Brain microvascular endothelial cell (primary cell): ENCODE data around the gene CDC42BPA.

Source experiments
- DNase-seq: peaks from one replicate; pipeline ENCODE4 v3.0.0-alpha.2; 2020
- H3K27ac ChIP-seq: fragments of 250-450 bp; sonication (Bioruptor Pico); 2 replicates; pipeline ENCODE4 v1.5.1; 2020; ENCODE audit warnings: mild to moderate bottlenecking, moderate library complexity
- H3K27me3 ChIP-seq: fragments of 250-450 bp; sonication (Bioruptor Pico); replicated peaks from 2 replicates; pipeline ENCODE4 v1.5.1; 2020; ENCODE audit warnings: mild to moderate bottlenecking
- H3K36me3 ChIP-seq: fragments of 250-450 bp; sonication (Bioruptor Pico); replicated peaks from 2 replicates; pipeline ENCODE4 v1.5.1; 2020; ENCODE audit warnings: mild to moderate bottlenecking
- H3K4me3 ChIP-seq: 2 replicates; pipeline ENCODE4 v1.5.1; 2011; ENCODE audit warnings: low read depth, mild to moderate bottlenecking, control low read depth, low read length, moderate library complexity
- CTCF ChIP-seq: IDR thresholded peaks from 2 replicates; pipeline ENCODE4 v1.5.1; 2011; ENCODE audit warnings: low read depth, mild to moderate bottlenecking, moderate library complexity, low read length, control low read depth, inconsistent platforms; ENCODE audit errors: missing control alignments
- in situ Hi-C: cut with HindIII; loops from 2 replicates; pipeline ENCODE4 v1.10.0; 2017; ENCODE audit warnings: low sequenced_read_pairs, low pct_ligation_motif_present

CDC42BPA gene

GRCh38 chr1:227212164-227212563, 106.1 kb downstream of the CDC42BPA start:
- H3K27ac ChIP-seq: no peak overlapping the region
- H3K27me3 ChIP-seq: no peaks in the 10 kb centered on the region
- in situ Hi-C loops: no loop called here
- no peaks in the 10 kb centered on the region for H3K36me3 ChIP-seq
- TF ChIP-seq CTCF: no peak
- DNase-seq: no peak
- H3K4me3 ChIP-seq: no peak overlapping the region

GRCh38 chr1:227210604-227211003, 107.7 kb downstream of the CDC42BPA start:
- no peak for TF ChIP-seq CTCF
- in situ Hi-C loops: no loop called here
- Histone ChIP-seq H3K36me3 (no peaks in the 10 kb centered on the region), H3K27ac (no peak overlapping the region), H3K27me3 (no peaks in the 10 kb centered on the region), H3K4me3 (no peak overlapping the region)
- no peak for DNase-seq

- TF ChIP-seq CTCF: no peak
- in situ Hi-C loops: no loop called here
- Histone ChIP-seq H3K27ac (no peak overlapping the region), H3K36me3 (no peaks in the 10 kb centered on the region), H3K4me3 (no peak overlapping the region), H3K27me3 (no peaks in the 10 kb centered on the region)
- DNase-seq: no peak
Observed at GRCh38 chr1:227197064-227197463, 121.2 kb downstream of the CDC42BPA start.

GRCh38 chr1:227192163-227192562, 126.1 kb downstream of the CDC42BPA start:
- in situ Hi-C loops: no loop called here
- DNase-seq: peak; percentile 92
- TF ChIP-seq CTCF: no peak
- H3K27ac ChIP-seq: no peak overlapping the region
- H3K36me3 ChIP-seq: no peaks in the 10 kb centered on the region
- no peak overlapping the region for H3K4me3 ChIP-seq
- no peaks in the 10 kb centered on the region for H3K27me3 ChIP-seq

GRCh38 chr1:227191607-227192006, 126.7 kb downstream of the CDC42BPA start:
- TF ChIP-seq CTCF: no peak
- DNase-seq: no peak
- in situ Hi-C loops: no loop called here
- Histone ChIP-seq H3K4me3 (no peak overlapping the region), H3K27me3 (no peaks in the 10 kb centered on the region), H3K27ac (no peak overlapping the region), H3K36me3 (no peaks in the 10 kb centered on the region)

- DNase-seq: no peak
- Histone ChIP-seq H3K4me3 (no peak overlapping the region), H3K27me3 (no peaks in the 10 kb centered on the region), H3K27ac (no peak overlapping the region), H3K36me3 (no peaks in the 10 kb centered on the region)
- in situ Hi-C loops: no loop called here
- TF ChIP-seq CTCF: no peak
Observed at GRCh38 chr1:227190321-227190720, 128.0 kb downstream of the CDC42BPA start.
